CD4-positive, CD25-positive, alpha-beta regulatory T cell (primary cell): Measurements from ENCODE around the gene METTL14. TPM values are rescaled to one million over a fixed set of nuclear protein-coding genes. Genes with fewer than 3 reads are reported as not detected.
"Not testable (repeated sequence)": the region's sequence is repeated elsewhere in the genome, so short reads cannot be mapped to it uniquely, and the experiment has no call there.

Experiments used
- ATAC-seq, 2 donors: fragments of 150-1000 bp; cut with Tn5 transposase; one replicate each; pipeline ENCODE4 v1.10.0; 2021; ENCODE audit warnings: low read depth in 2 of 2, moderate number of reproducible peaks in 2 of 2, moderate library complexity in 1 of 2
- DNase-seq, 3 donors: peaks; one replicate each; pipeline versions ENCODE4 v3.0.0 to v3.0.0-alpha.2; 2012 to 2022; ENCODE audit warnings: mixed read lengths in 1 of 3
- H3K27ac ChIP-seq: one replicate; pipeline ENCODE4 v1.7.0; 2013; ENCODE audit warnings: mild to moderate bottlenecking, low read length; ENCODE audit not compliant: insufficient read depth, poor library complexity, severe bottlenecking
- H3K27me3 ChIP-seq: one replicate; pipeline ENCODE4 v1.7.0; 2013; ENCODE audit warnings: low read length; ENCODE audit not compliant: control insufficient read depth, insufficient read depth
- H3K36me3 ChIP-seq: one replicate; pipeline ENCODE4 v1.7.0; 2013; ENCODE audit warnings: mild to moderate bottlenecking, low read length, moderate library complexity; ENCODE audit not compliant: control insufficient read depth, insufficient read depth
- H3K4me1 ChIP-seq: 2 replicates; pipeline ENCODE4 v1.7.0; 2013; ENCODE audit warnings: mild to moderate bottlenecking, low read length; ENCODE audit not compliant: insufficient read depth, control insufficient read depth, poor library complexity, severe bottlenecking
- H3K4me3 ChIP-seq: one replicate; pipeline ENCODE4 v1.7.0; 2013; ENCODE audit warnings: low read depth, mild to moderate bottlenecking, low read length, moderate library complexity
- H3K9me3 ChIP-seq, 2 experiments: 1 replicate in 1 of 2; 2 replicates in 1 of 2; pipeline ENCODE4 v1.7.0; 2013; ENCODE audit warnings: low read length in 2 of 2, mild to moderate bottlenecking in 1 of 2, moderate library complexity in 1 of 2; ENCODE audit not compliant: control insufficient read depth in 2 of 2
- H3K27ac Mint-ChIP-seq, 3 donors: one replicate each; pipeline ENCODE4 v1.8.0; 2020 to 2022; ENCODE audit warnings: mild to moderate bottlenecking in 3 of 3, mixed read lengths in 3 of 3, moderate library complexity in 2 of 3
- H3K27me3 Mint-ChIP-seq: one replicate; pipeline ENCODE4 v1.8.0; 2022; ENCODE audit warnings: mild to moderate bottlenecking, mixed read lengths
- H3K36me3 Mint-ChIP-seq: one replicate; pipeline ENCODE4 v1.8.0; 2020; ENCODE audit warnings: mixed read lengths
- H3K4me1 Mint-ChIP-seq, 4 donors: one replicate each; pipeline ENCODE4 v1.8.0; 2020 to 2022; ENCODE audit warnings: mixed read lengths in 4 of 4, mild to moderate bottlenecking in 1 of 4
- H3K4me3 Mint-ChIP-seq, 4 donors: one replicate each; pipeline ENCODE4 v1.8.0; 2020 to 2022; ENCODE audit warnings: mild to moderate bottlenecking in 4 of 4, mixed read lengths in 4 of 4, moderate library complexity in 3 of 4
- H3K9me3 Mint-ChIP-seq, 7 donors: one replicate each; pipeline ENCODE4 v1.8.0; 2020 to 2022; ENCODE audit warnings: mixed read lengths in 7 of 7, mild to moderate bottlenecking in 3 of 7, moderate library complexity in 2 of 7
- polyA plus RNA-seq, 4 donors: library from polyadenylated mRNA; unstranded; fragments of 300-500 nt; fragmentation: Illumina TruSeq; gene quantifications; one replicate each; pipeline ENCODE4 v1.2.3, GENCODE V29; 2021
- total RNA-seq: library from RNA; stranded (reverse); gene quantifications from one replicate; pipeline ENCODE4 v1.2.3, GENCODE V29; 2022

The METTL14 gene
- total RNA-seq (52.3 TPM), polyA plus RNA-seq (10 to 100 TPM; 36.4 to 46.9 (median 40.1) TPM)

DNA sequence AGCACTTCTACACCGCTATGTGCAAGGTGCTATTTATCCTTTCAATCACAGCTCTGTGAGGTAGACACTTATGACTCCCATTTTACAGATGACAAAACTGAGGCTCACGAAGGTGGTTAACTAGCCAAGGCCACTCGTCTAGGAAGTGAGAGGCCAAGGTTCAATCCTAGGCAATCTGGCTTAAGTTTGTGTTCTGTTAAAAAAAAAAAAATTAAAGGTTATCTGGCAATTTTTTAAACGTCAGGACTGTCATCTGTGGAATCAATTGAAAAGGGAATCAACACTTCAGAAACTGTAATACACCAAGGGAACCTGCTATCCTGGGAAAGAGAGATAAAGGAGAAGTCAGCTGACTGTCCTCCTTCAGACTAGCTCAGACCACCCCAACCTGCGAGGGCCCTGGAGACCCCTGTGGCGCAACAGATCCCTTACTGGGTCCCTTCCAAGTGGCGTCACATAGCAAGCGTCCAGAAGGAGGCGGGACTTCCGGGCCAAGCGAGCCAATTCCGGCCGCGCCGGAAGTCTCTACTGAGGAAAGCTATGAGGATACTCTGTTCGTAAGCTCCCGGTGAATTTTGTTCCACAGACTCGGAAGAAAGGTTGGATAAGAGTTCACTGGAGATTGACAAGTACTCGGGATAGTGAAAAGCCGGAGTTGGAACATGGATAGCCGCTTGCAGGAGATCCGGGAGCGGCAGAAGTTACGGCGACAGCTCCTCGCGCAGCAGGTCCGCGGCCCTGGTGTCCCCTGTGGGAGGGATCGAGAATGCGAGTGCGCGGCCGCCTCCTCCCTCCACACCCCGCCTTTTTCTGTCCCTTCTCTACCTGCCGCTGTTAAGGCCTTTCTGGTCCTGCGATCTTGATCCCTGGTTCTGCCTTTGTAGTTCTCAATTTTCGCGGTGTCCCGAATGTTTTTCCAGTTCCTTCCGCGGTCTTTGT is at the start of gene METTL14:
TSS of gene METTL14 (plus strand) at position 520 of the 939 bp plus-strand sequence. CDS start at position 663, 143 bp downstream.
- ATAC-seq (peak; percentile 93 to 94), DNase-seq (peak; percentile 79 to 92 (median 85))
- no peaks in the 10 kb centered on the region for H3K9me3 ChIP-seq
- H3K36me3 Mint-ChIP-seq, result peaks cover 10% of the 10 kb centered on the region
- peak within 1 kb of the TSS; percentile 93 to 98 (median 98) for H3K4me3 Mint-ChIP-seq
- H3K9me3 Mint-ChIP-seq, result peaks cover 0 to 2% (median 0%) of the 10 kb centered on the region in 7 donors
- H3K4me3 ChIP-seq, result peak within 1 kb of the TSS; percentile 99
- H3K4me1 Mint-ChIP-seq, result peaks cover 9 to 34% (median 25%) of the 10 kb centered on the region in 4 donors
- no peaks in the 10 kb centered on the region for H3K27me3 ChIP-seq
- peaks cover 19% of the 10 kb centered on the region for H3K36me3 ChIP-seq
- H3K27ac ChIP-seq, result peak within 1 kb of the TSS; percentile 85
- peak within 1 kb of the TSS; percentile 95 to 99 (median 98) for H3K27ac Mint-ChIP-seq
- peaks cover 12% of the 10 kb centered on the region for H3K27me3 Mint-ChIP-seq
- peaks cover 19% of the 10 kb centered on the region for H3K4me1 ChIP-seq

DNA sequence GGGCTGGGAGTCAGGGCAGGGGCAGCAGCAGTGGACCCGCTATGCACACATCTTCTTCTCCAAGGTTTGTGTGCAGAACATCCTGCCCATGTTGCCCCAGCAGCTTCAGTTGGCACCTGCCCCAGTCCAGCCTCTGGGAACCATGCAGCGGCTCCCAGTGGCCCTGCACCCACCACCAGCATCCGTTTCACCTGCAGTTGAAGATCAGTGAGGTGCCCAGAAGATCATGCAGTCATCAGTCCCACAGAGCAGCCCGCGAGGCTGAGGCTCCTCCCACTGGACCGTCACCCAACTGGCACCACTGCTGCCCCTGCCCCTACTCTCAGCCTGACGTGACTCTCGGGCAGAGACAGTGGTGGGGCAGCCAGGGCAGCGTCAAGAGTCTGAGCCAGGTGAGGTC is 49.1 kb upstream of the METTL14 start:
- not testable (repeated sequence) for H3K9me3 Mint-ChIP-seq, H3K4me1 Mint-ChIP-seq, H3K4me3 Mint-ChIP-seq, H3K36me3 ChIP-seq, H3K9me3 ChIP-seq, H3K27me3 Mint-ChIP-seq, H3K27ac Mint-ChIP-seq, H3K36me3 Mint-ChIP-seq, H3K27me3 ChIP-seq, H3K27ac ChIP-seq, DNase-seq, H3K4me1 ChIP-seq, H3K4me3 ChIP-seq, ATAC-seq

DNA sequence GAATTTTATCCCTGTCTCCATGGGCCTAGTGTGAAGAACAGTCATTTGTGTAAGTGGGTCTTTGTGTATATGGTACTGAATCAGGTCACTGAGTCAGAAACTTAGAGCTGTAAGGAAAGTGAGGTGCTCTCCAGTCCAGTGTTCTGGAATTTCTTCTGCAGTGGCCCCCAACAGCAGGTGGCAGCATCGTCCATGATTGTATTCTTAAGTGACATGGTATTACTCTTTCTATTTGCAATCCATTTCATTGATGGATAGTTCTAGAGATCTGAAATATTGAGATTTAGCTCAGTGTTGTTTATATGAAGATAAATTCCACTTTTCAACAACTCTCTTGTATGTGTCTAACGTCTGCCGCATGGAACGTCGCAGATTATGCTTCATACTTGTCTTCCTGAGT is 20.5 kb upstream of the METTL14 start:
- not testable (repeated sequence) for H3K27ac ChIP-seq, H3K9me3 Mint-ChIP-seq, H3K4me1 Mint-ChIP-seq, H3K4me1 ChIP-seq, H3K27ac Mint-ChIP-seq, H3K4me3 Mint-ChIP-seq, DNase-seq, H3K36me3 Mint-ChIP-seq, H3K27me3 Mint-ChIP-seq, ATAC-seq, H3K9me3 ChIP-seq, H3K27me3 ChIP-seq, H3K4me3 ChIP-seq, H3K36me3 ChIP-seq

DNA sequence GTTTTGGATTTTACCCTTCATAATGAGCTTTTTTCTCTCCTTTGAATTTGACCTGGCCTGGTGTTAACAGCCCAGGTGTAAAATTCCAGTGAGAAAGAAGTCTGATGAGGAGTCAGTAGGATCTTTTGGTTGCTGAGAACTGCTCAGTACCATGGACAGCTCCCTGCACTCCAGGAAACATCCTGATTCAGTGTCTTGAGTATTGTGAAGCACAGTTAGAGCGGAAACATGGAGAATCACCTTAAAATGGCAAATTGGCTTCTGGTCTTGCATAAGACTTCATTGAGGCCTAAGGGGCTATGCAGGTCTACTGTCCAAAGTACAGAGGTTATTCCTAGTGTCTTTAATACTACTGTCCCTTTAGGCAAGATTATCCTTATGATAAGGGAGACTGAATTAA is 16.0 kb upstream of the METTL14 start:
- not testable (repeated sequence) for H3K4me1 Mint-ChIP-seq, H3K36me3 Mint-ChIP-seq, H3K27me3 Mint-ChIP-seq, ATAC-seq, H3K36me3 ChIP-seq, H3K4me1 ChIP-seq, H3K27me3 ChIP-seq, H3K4me3 Mint-ChIP-seq, H3K4me3 ChIP-seq, H3K27ac Mint-ChIP-seq, H3K27ac ChIP-seq, H3K9me3 Mint-ChIP-seq, H3K9me3 ChIP-seq
- DNase-seq, result peak; percentile 7 to 50 (median 38)

DNA sequence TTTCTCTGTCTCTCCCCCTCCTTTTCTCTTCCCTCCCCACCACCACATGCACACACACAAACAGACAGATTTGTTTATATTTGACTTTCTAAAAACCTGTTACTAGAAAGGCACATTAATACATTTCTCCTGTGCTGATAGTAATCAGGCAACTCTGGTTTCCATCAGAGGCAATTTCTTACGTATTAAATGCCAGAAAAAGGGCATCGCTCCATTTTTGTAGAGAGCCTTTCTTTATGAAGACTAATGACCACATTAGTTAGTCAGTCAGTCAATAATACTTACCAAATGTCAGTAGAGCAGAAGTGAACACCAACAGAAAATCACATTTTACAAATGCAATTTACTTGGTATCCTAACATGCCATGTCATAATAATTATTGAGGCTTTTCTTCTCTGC is 14.2 kb upstream of the METTL14 start:
- H3K4me3 ChIP-seq, H3K4me1 ChIP-seq, ATAC-seq, H3K36me3 ChIP-seq, H3K36me3 Mint-ChIP-seq, H3K9me3 Mint-ChIP-seq, H3K4me1 Mint-ChIP-seq, H3K27ac ChIP-seq, H3K27me3 ChIP-seq, H3K27ac Mint-ChIP-seq, DNase-seq, H3K9me3 ChIP-seq, H3K4me3 Mint-ChIP-seq, H3K27me3 Mint-ChIP-seq: not testable (repeated sequence)

DNA sequence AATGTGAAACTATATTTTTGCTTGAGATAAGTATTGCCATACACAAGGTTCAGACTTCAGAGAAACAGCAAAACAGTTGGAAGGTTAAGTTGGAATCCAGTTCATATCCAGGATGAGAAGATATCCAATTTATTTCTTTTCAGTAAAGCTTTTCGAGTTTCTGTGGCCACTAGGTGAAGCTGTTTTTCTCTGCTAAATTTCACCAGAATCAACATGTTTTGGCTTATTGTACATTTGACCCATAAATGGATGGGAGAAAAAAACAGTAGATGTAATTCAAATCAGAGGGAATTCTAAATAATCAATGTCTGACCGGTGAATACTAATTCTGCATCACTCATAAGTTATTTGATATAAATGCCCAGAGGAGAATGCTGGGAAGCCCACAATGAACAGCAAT is 9.1 kb upstream of the METTL14 start:
- DNase-seq, result no peak
- H3K36me3 ChIP-seq, result no peaks in the 10 kb centered on the region
- no peaks in the 10 kb centered on the region for H3K4me1 Mint-ChIP-seq
- H3K36me3 Mint-ChIP-seq, result no peaks in the 10 kb centered on the region
- H3K4me3 ChIP-seq, result no peak overlapping the region
- H3K27me3 Mint-ChIP-seq, result peaks cover 6% of the 10 kb centered on the region
- no peak overlapping the region for H3K27ac ChIP-seq
- H3K4me1 ChIP-seq, result no peaks in the 10 kb centered on the region
- ATAC-seq, result no peak
- H3K27ac Mint-ChIP-seq, result no peak overlapping the region
- H3K9me3 Mint-ChIP-seq, result no peaks in the 10 kb centered on the region
- no peaks in the 10 kb centered on the region for H3K27me3 ChIP-seq
- no peaks in the 10 kb centered on the region for H3K9me3 ChIP-seq
- H3K4me3 Mint-ChIP-seq, result no peak overlapping the region

DNA sequence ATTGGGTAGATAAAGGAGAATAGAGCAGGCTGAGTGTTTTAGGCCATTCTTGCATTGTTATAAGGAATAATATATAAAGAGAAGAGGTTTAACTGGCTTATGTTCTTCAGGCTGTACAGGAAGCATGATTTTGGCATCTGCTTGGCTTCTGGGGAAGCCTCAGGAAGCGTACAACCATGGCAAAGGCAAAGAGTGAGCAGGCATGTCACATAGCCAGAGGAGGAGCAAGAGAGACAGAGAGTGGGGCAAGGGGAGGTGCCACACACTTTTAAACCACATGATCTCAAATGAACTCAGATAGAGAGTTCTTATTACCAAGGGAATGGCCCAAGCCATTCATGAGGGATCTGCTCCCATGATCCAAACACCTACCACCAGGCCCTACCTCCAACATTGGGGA is 4.4 kb upstream of the METTL14 start:
- Histone ChIP-seq H3K36me3 (no peaks in the 10 kb centered on the region), H3K27me3 (no peaks in the 10 kb centered on the region), H3K4me1 (no peaks in the 10 kb centered on the region), H3K27ac (no peak overlapping the region), H3K4me3 (no peak overlapping the region), H3K9me3 (no peaks in the 10 kb centered on the region)
- no peak for DNase-seq
- ATAC-seq, result no peak
- H3K4me1 Mint-ChIP-seq, result peaks cover 4 to 12% (median 7%) of the 10 kb centered on the region in 4 donors
- peak overlapping the region in 1 of 4 donors; percentile 24 for H3K4me3 Mint-ChIP-seq
- no peak overlapping the region for H3K27ac Mint-ChIP-seq
- H3K27me3 Mint-ChIP-seq, result peaks cover 12% of the 10 kb centered on the region
- peaks cover 0 to 2% (median 0%) of the 10 kb centered on the region in 7 donors for H3K9me3 Mint-ChIP-seq
- H3K36me3 Mint-ChIP-seq, result peaks cover 3% of the 10 kb centered on the region

DNA sequence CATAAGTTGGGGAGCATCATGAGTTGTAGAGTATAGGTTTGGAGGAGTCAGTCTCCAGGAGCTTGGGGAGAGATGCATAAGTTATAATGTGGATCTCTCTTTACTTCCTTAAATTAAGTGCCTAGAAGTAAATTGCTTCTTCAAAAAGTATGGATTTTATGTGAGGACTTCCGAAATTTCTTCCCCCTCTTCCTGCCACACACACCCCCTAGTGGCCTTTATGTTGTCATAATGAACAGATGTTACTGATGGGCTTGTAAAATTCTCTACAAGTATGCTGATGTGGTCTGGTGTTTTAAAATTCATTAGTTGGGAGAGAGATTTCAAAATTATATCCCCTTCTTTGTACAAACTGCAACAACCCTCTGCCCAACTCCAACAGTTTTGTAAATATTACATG is 2.3 kb upstream of the METTL14 start:
- Mint-ChIP-seq H3K27me3 (peaks cover 12% of the 10 kb centered on the region), H3K9me3 (peaks cover 0 to 2% (median 0%) of the 10 kb centered on the region in 7 donors), H3K4me1 (peaks cover 9 to 32% (median 25%) of the 10 kb centered on the region in 4 donors), H3K4me3 (peak overlapping the region in 2 of 4 donors; percentile 85), H3K36me3 (peaks cover 6% of the 10 kb centered on the region), H3K27ac (no peak overlapping the region)
- H3K36me3 ChIP-seq, result no peaks in the 10 kb centered on the region
- no peak overlapping the region for H3K4me3 ChIP-seq
- no peaks in the 10 kb centered on the region for H3K9me3 ChIP-seq
- no peaks in the 10 kb centered on the region for H3K27me3 ChIP-seq
- no peak for ATAC-seq
- no peak overlapping the region for H3K27ac ChIP-seq
- peaks cover 19% of the 10 kb centered on the region for H3K4me1 ChIP-seq
- DNase-seq, result peak in 1 of 3 donors; percentile 12
